Trophoblast cell (in vitro differentiated cells and primary cell): ENCODE results near the gene SLC35A2.

Experiments used
- DNase-seq, 2 donors: peaks; one replicate each; pipeline ENCODE4 v3.0.0-alpha.2; 2016
- H2AFZ ChIP-seq: 2 replicates; pipeline ENCODE4 v1.6.1; 2013; ENCODE audit warnings: low read length, moderate library complexity, mild to moderate bottlenecking; ENCODE audit not compliant: insufficient read depth, poor library complexity
- H2AK5ac ChIP-seq: 2 replicates; pipeline ENCODE4 v1.6.1; 2013; ENCODE audit warnings: mild to moderate bottlenecking, low read length
- H2BK120ac ChIP-seq: 2 replicates; pipeline ENCODE4 v1.6.1; 2013; ENCODE audit warnings: low read length, mild to moderate bottlenecking, moderate library complexity; ENCODE audit not compliant: insufficient read depth, poor library complexity
- H2BK12ac ChIP-seq: 2 replicates; pipeline ENCODE4 v1.6.1; 2013; ENCODE audit warnings: mild to moderate bottlenecking, low read length, moderate library complexity
- H2BK5ac ChIP-seq: 2 replicates; pipeline ENCODE4 v1.6.1; 2013; ENCODE audit warnings: low read length, low read depth, moderate library complexity, mild to moderate bottlenecking; ENCODE audit not compliant: poor library complexity
- H3K14ac ChIP-seq: 2 replicates; pipeline ENCODE4 v1.6.1; 2013; ENCODE audit warnings: mild to moderate bottlenecking, low read length
- H3K18ac ChIP-seq: 2 replicates; pipeline ENCODE4 v1.6.1; 2013; ENCODE audit warnings: mild to moderate bottlenecking, low read length
- H3K23ac ChIP-seq: 2 replicates; pipeline ENCODE4 v1.6.1; 2013; ENCODE audit warnings: low read length
- H3K27ac ChIP-seq: 2 replicates; pipeline ENCODE4 v1.5.1; 2013; ENCODE audit warnings: low read depth, mild to moderate bottlenecking, inconsistent platforms, low read length, moderate library complexity
- H3K27me3 ChIP-seq: 2 replicates; pipeline ENCODE4 v1.6.1; 2013; ENCODE audit warnings: inconsistent platforms, mild to moderate bottlenecking, low read length, moderate library complexity; ENCODE audit not compliant: insufficient read depth
- H3K36me3 ChIP-seq, 2 experiments: 1 replicate in 1 of 2; 2 replicates in 1 of 2; pipeline ENCODE4 v1.6.1; 2013; ENCODE audit warnings: low read length in 2 of 2, mild to moderate bottlenecking in 2 of 2, moderate library complexity in 1 of 2; ENCODE audit not compliant: insufficient read depth in 2 of 2, control insufficient read depth in 1 of 2
- H3K4ac ChIP-seq: 2 replicates; pipeline ENCODE4 v1.6.1; 2013; ENCODE audit warnings: low read depth, mild to moderate bottlenecking, low read length, moderate library complexity
- H3K4me1 ChIP-seq, 2 experiments: 1 replicate in 1 of 2; 2 replicates in 1 of 2; pipeline ENCODE4 v1.6.1; 2013; ENCODE audit warnings: low read length in 2 of 2, mild to moderate bottlenecking in 2 of 2, moderate library complexity in 1 of 2; ENCODE audit not compliant: insufficient read depth in 2 of 2, control insufficient read depth in 1 of 2
- H3K4me2 ChIP-seq: 2 replicates; pipeline ENCODE4 v1.6.1; 2013; ENCODE audit warnings: inconsistent platforms, mild to moderate bottlenecking, low read length, moderate library complexity
- H3K4me3 ChIP-seq: 2 replicates; pipeline ENCODE4 v1.5.1; 2013; ENCODE audit warnings: mild to moderate bottlenecking, low read depth, low read length, inconsistent platforms
- H3K79me1 ChIP-seq: one replicate; pipeline ENCODE4 v1.6.1; 2013; ENCODE audit warnings: low read length
- H3K79me2 ChIP-seq: 2 replicates; pipeline ENCODE4 v1.6.1; 2013; ENCODE audit warnings: low read length, mild to moderate bottlenecking; ENCODE audit not compliant: control insufficient read depth, insufficient read depth, poor library complexity
- H3K9ac ChIP-seq: 2 replicates; pipeline ENCODE4 v1.6.1; 2013; ENCODE audit warnings: mild to moderate bottlenecking, low read length
- H3K9me3 ChIP-seq: 2 replicates; pipeline ENCODE4 v1.6.1; 2013; ENCODE audit warnings: low read depth, mild to moderate bottlenecking, control low read depth, inconsistent platforms, low read length; ENCODE audit not compliant: insufficient read depth
- H4K12ac ChIP-seq: 2 replicates; pipeline ENCODE4 v1.6.1; 2013; ENCODE audit warnings: low read depth, mild to moderate bottlenecking, low read length, moderate library complexity
- H4K8ac ChIP-seq: 2 replicates; pipeline ENCODE4 v1.6.1; 2013; ENCODE audit warnings: low read depth, mild to moderate bottlenecking, low read length, moderate library complexity
- H4K91ac ChIP-seq: one replicate; pipeline ENCODE4 v1.6.1; 2013; ENCODE audit warnings: low read depth, mild to moderate bottlenecking, low read length, moderate library complexity
- WGBS: extraction: QIAGEN DNeasy Blood & Tissue Kit; methylation state at CpG from one replicate; pipeline ENCODE4 v1.1.7; 2013; ENCODE audit warnings: missing lambda C conversion rate; ENCODE audit not compliant: insufficient read length, insufficient coverage; ENCODE audit errors: extremely low coverage; 5-methylcytosine and 5-hydroxymethylcytosine counted together

Gene SLC35A2

GRCh38 chrX:48957477-48957826, 46.0 kb upstream of the SLC35A2 start, which contains the start of gene OTUD5:
OTUD5 (minus strand) TSS chrX:48957607; CDS start chrX:48957570, 37 bp downstream.
- peak within 1 kb of the TSS; percentile 86 for H2AK5ac ChIP-seq
- peak within 1 kb of the TSS; percentile 90 for H2BK5ac ChIP-seq
- H2BK12ac ChIP-seq, result no peak within 1 kb of the TSS
- H3K23ac ChIP-seq, result no peak within 1 kb of the TSS
- H4K12ac ChIP-seq, result peak within 1 kb of the TSS; percentile 86
- peak within 1 kb of the TSS; percentile 83 for H3K14ac ChIP-seq
- peak within 1 kb of the TSS; percentile 88 for H3K18ac ChIP-seq
- peaks cover 0 to 8% of the 10 kb centered on the region in 2 experiments for H3K4me1 ChIP-seq
- peak within 1 kb of the TSS; percentile 93 for H3K4me3 ChIP-seq
- peak within 1 kb of the TSS; percentile 88 for H4K91ac ChIP-seq
- peak within 1 kb of the TSS; percentile 98 for H3K27ac ChIP-seq
- no peak for DNase-seq
- peaks cover 10% of the 10 kb centered on the region for H3K79me2 ChIP-seq
- no CpG with 5 or more reads among the region's 53 CpGs for WGBS
- H2AFZ ChIP-seq, result peak within 1 kb of the TSS; percentile 86
- peak within 1 kb of the TSS; percentile 96 for H4K8ac ChIP-seq
- peak within 1 kb of the TSS; percentile 94 for H3K4me2 ChIP-seq
- peak within 1 kb of the TSS; percentile 96 for H3K4ac ChIP-seq
- peaks cover 11% of the 10 kb centered on the region for H3K79me1 ChIP-seq
- no peaks in the 10 kb centered on the region for H3K9me3 ChIP-seq
- H3K36me3 ChIP-seq, result peaks cover 7 to 20% of the 10 kb centered on the region in 2 experiments
- H3K27me3 ChIP-seq, result no peaks in the 10 kb centered on the region
- H3K9ac ChIP-seq, result peak within 1 kb of the TSS; percentile 88
- peak within 1 kb of the TSS; percentile 71 for H2BK120ac ChIP-seq

GRCh38 chrX:48956728-48957414, 45.4 kb upstream of the SLC35A2 start:
- Histone ChIP-seq H3K9ac (peak overlapping the region; percentile 88), H4K12ac (peak overlapping the region; percentile 86), H2AFZ (peak overlapping the region; percentile 52), H2AK5ac (peak overlapping the region; percentile 86), H3K14ac (peak overlapping the region; percentile 74), H3K23ac (no peak overlapping the region), H3K4ac (peak overlapping the region; percentile 96), H3K4me1 (peaks cover 0 to 7% of the 10 kb centered on the region in 2 experiments), H3K4me3 (peak overlapping the region; percentile 93), H3K79me2 (peaks cover 10% of the 10 kb centered on the region), H2BK5ac (peak overlapping the region; percentile 27), H2BK12ac (no peak overlapping the region), H3K36me3 (peaks cover 7 to 20% of the 10 kb centered on the region in 2 experiments), H2BK120ac (peak overlapping the region; percentile 52), H4K91ac (peak overlapping the region; percentile 53), H3K9me3 (no peaks in the 10 kb centered on the region), H3K4me2 (peak overlapping the region; percentile 94), H3K27me3 (no peaks in the 10 kb centered on the region), H3K27ac (peak overlapping the region; percentile 83), H3K18ac (peak overlapping the region; percentile 51), H4K8ac (peak overlapping the region; percentile 54), H3K79me1 (peaks cover 11% of the 10 kb centered on the region)
- no CpG with 5 or more reads among the region's 61 CpGs for WGBS
- DNase-seq, result peak in 1 of 2 donors; percentile 17

- H3K79me2 ChIP-seq, result peaks cover 3% of the 10 kb centered on the region
- H2AK5ac ChIP-seq, result no peak overlapping the region
- H2BK5ac ChIP-seq, result no peak overlapping the region
- H4K8ac ChIP-seq, result no peak overlapping the region
- no peak overlapping the region for H3K4ac ChIP-seq
- no peak overlapping the region for H3K23ac ChIP-seq
- H4K91ac ChIP-seq, result no peak overlapping the region
- H3K18ac ChIP-seq, result no peak overlapping the region
- peaks cover 7 to 13% of the 10 kb centered on the region in 2 experiments for H3K36me3 ChIP-seq
- no peak overlapping the region for H3K9ac ChIP-seq
- H3K9me3 ChIP-seq, result no peaks in the 10 kb centered on the region
- no peak overlapping the region for H4K12ac ChIP-seq
- no peak overlapping the region for H2BK12ac ChIP-seq
- H3K4me2 ChIP-seq, result no peak overlapping the region
- H3K27me3 ChIP-seq, result no peaks in the 10 kb centered on the region
- no peak overlapping the region for H3K14ac ChIP-seq
- no peak overlapping the region for H3K4me3 ChIP-seq
- DNase-seq, result no peak
- no peak overlapping the region for H3K27ac ChIP-seq
- H2BK120ac ChIP-seq, result no peak overlapping the region
- no CpG with 5 or more reads among the region's 1 CpG for WGBS
- no peaks in the 10 kb centered on the region for H3K79me1 ChIP-seq
- H3K4me1 ChIP-seq, result no peaks in the 10 kb centered on the region
- no peak overlapping the region for H2AFZ ChIP-seq
These were observed 37.1 kb upstream of the SLC35A2 start for GRCh38 chrX:48948589-48948988.

- no peak overlapping the region for H3K4ac ChIP-seq
- no peak overlapping the region for H3K18ac ChIP-seq
- peak; percentile 23 to 51 for DNase-seq
These were observed 34.3 kb upstream of the SLC35A2 start for GRCh38 chrX:48945517-48946348.

More at GRCh38 chrX:48945517-48946348, 34.3 kb upstream of the SLC35A2 start:
- Histone ChIP-seq H3K23ac (no peak overlapping the region), H2BK120ac (no peak overlapping the region), H2AFZ (no peak overlapping the region), H3K27ac (no peak overlapping the region), H3K9me3 (no peaks in the 10 kb centered on the region), H2BK5ac (no peak overlapping the region), H3K4me2 (no peak overlapping the region), H4K91ac (no peak overlapping the region), H3K36me3 (peaks cover 18 to 22% of the 10 kb centered on the region in 2 experiments), H4K8ac (no peak overlapping the region), H3K9ac (no peak overlapping the region), H3K79me2 (no peaks in the 10 kb centered on the region), H4K12ac (no peak overlapping the region), H3K79me1 (no peaks in the 10 kb centered on the region), H3K4me1 (peaks cover 0 to under 1% of the 10 kb centered on the region in 2 experiments), H3K4me3 (no peak overlapping the region), H3K27me3 (no peaks in the 10 kb centered on the region), H2BK12ac (no peak overlapping the region), H2AK5ac (no peak overlapping the region), H3K14ac (no peak overlapping the region)
- no CpG with 5 or more reads among the region's 8 CpGs for WGBS
